Ishikawa (cell line): ENCODE data around the gene PTPN18.

ENCODE experiments used
- CEBPB ChIP-seq: IDR thresholded peaks from 2 replicates; pipeline ENCODE4 v1.6.1; 2012
- CREB1 ChIP-seq: IDR thresholded peaks from 2 replicates; pipeline ENCODE4 v1.6.1; 2012; ENCODE audit warnings: low read depth
- EGR1 ChIP-seq: IDR thresholded peaks from 2 replicates; pipeline ENCODE4 v1.6.1; 2012
- EP300 ChIP-seq: IDR thresholded peaks from 2 replicates; pipeline ENCODE4 v1.6.1; 2012; ENCODE audit warnings: borderline replicate concordance
- FOXM1 ChIP-seq: IDR thresholded peaks from 2 replicates; pipeline ENCODE4 v1.6.1; 2012; ENCODE audit warnings: low read depth, borderline replicate concordance
- MAX ChIP-seq: IDR thresholded peaks from 2 replicates; pipeline ENCODE4 v1.6.1; 2012
- NFIC ChIP-seq: IDR thresholded peaks from 2 replicates; pipeline ENCODE4 v1.6.1; 2012
- RAD21 ChIP-seq: IDR thresholded peaks from 2 replicates; pipeline ENCODE4 v1.6.1; 2012; ENCODE audit warnings: low read depth
- REST ChIP-seq: IDR thresholded peaks from 2 replicates; pipeline ENCODE4 v1.6.1; 2012; ENCODE audit warnings: low read depth, mild to moderate bottlenecking
- TAF1 ChIP-seq: IDR thresholded peaks from 2 replicates; pipeline ENCODE4 v1.6.1; 2012; ENCODE audit warnings: low read depth, mild to moderate bottlenecking
- TCF12 ChIP-seq: IDR thresholded peaks from 2 replicates; pipeline ENCODE4 v1.6.1; 2012; ENCODE audit warnings: low read depth
- TEAD4 ChIP-seq: IDR thresholded peaks from 2 replicates; pipeline ENCODE4 v1.6.1; 2012
- USF1 ChIP-seq: IDR thresholded peaks from 2 replicates; pipeline ENCODE4 v1.6.1; 2012
- YY1 ChIP-seq: IDR thresholded peaks from 2 replicates; pipeline ENCODE4 v1.6.1; 2012; ENCODE audit warnings: low read depth
- ZBTB7A ChIP-seq: IDR thresholded peaks from 2 replicates; pipeline ENCODE4 v1.6.1; 2012; ENCODE audit warnings: low read depth

Gene PTPN18

GRCh38 chr2:130375291-130376266 lies 19.7 kb downstream of the PTPN18 start:
- TF ChIP-seq NFIC, result no peak
- no peak for TF ChIP-seq RAD21
- 0 out of 2 replicates have a peak, but pooled peaks have one; percentile 36 for TF ChIP-seq CEBPB
- TF ChIP-seq YY1, result no peak
- TF ChIP-seq REST, result no peak
- no peak for TF ChIP-seq EGR1
- TF ChIP-seq MAX, result no peak
- no peak for TF ChIP-seq FOXM1

- TF ChIP-seq NFIC, result no peak
- no peak for TF ChIP-seq TEAD4
- no peak for TF ChIP-seq EGR1
- no peak for TF ChIP-seq TCF12
- no peak for TF ChIP-seq USF1
- TF ChIP-seq ZBTB7A, result no peak
- TF ChIP-seq MAX, result no peak
- no peak for TF ChIP-seq EP300
- no peak for TF ChIP-seq FOXM1
These were observed 20.8 kb downstream of the PTPN18 start for GRCh38 chr2:130376433-130377293.

GRCh38 chr2:130377491-130377890 lies 21.6 kb downstream of the PTPN18 start:
- TF ChIP-seq EGR1 (no peak), YY1 (no peak), ZBTB7A (no peak), USF1 (no peak), MAX (no peak), CREB1 (no peak)

GRCh38 chr2:130378206-130378897 lies 22.5 kb downstream of the PTPN18 start:
- TF ChIP-seq REST (no peak), TCF12 (no peak), FOXM1 (no peak), USF1 (no peak), TEAD4 (no peak), RAD21 (no peak), EGR1 (no peak), NFIC (no peak), YY1 (no peak), TAF1 (no peak)

- TF ChIP-seq ZBTB7A (no peak), CREB1 (no peak), MAX (no peak), TCF12 (no peak), TAF1 (no peak), EGR1 (no peak)
These were observed 23.0 kb downstream of the PTPN18 start for GRCh38 chr2:130378898-130379214.
